Neural cell (in vitro differentiated cells): ENCODE results near the gene HOXB5.

Experiments used
- CTCF ChIP-seq: fragments of 450-650 bp; IDR thresholded peaks from 2 replicates; pipeline ENCODE4 v1.5.1; 2014; ENCODE audit warnings: antibody characterized with exemption, mild to moderate bottlenecking, moderate library complexity; ENCODE audit not compliant: poor library complexity, severe bottlenecking
- EP300 ChIP-seq: fragments of 450-650 bp; conservative IDR thresholded peaks from 2 replicates; pipeline ENCODE4 v1.6.1; 2014; ENCODE audit warnings: antibody characterized with exemption, mild to moderate bottlenecking, moderate library complexity; ENCODE audit not compliant: poor library complexity, severe bottlenecking

GRCh38 chr17:48596735-48597527 is 3.4 kb upstream of the HOXB5 start:
- TF ChIP-seq EP300 (no peak), CTCF (no peak)
